ENCODE measurements around the gene GCN1. TPM values are rescaled to one million over a fixed set of nuclear protein-coding genes. Genes with fewer than 3 reads are reported as not detected.

GCN1 gene
- total RNA-seq, 2 experiments from 2014 or later = 217 to 343 TPM

DNA sequence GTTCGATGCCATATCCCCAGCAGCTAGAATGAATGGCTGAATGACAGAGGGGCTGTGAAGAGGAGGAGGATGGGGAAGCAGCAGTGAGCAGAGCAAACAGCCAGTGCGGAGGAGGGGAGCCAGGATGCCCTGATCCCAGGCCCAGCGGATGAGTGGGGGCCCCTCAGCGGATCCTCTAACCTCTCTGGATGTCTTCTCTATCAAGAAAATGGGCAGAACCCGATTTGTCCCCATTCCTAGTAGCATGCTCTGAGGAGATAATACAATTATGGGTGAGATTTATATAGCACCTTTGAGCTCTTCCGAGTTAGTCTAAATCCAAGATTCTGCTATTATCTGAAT is 36.4 kb upstream of the GCN1 start:
- peak overlapping the region; percentile 25 for H3K4me2 ChIP-seq (ENCODE audit: low read length)
- H3K9me2 ChIP-seq (ENCODE audit: insufficient read depth, low read length) = no peaks in the 10 kb centered on the region
- no peaks in the 10 kb centered on the region for H3K9me3 ChIP-seq (ENCODE audit: low read length)
- DNase-seq (ENCODE audit: low spot score) = no peak
- H3K36me3 ChIP-seq (ENCODE audit: insufficient read depth, low read length) = no peaks in the 10 kb centered on the region
- no peaks in the 10 kb centered on the region for H3K79me2 ChIP-seq (ENCODE audit: insufficient read depth, low read depth, low read length)
- peak overlapping the region; percentile 20 for H3K27ac ChIP-seq (ENCODE audit: low read depth, low read length, poor library complexity, severe bottlenecking)
- intact Hi-C loops (cut with micrococcal nuclease; ENCODE audit: unreplicated experiment) = no loop called here
- H3K4me1 ChIP-seq (ENCODE audit: insufficient read depth, low read length, poor library complexity, severe bottlenecking) = peaks cover 57% of the 10 kb centered on the region
- POLR2A ChIA-PET = interaction anchor here (0.6 to 1.4 kb wide), 6 partner anchors 19 to 62 kb away, joined by 3 to 10 read pairs (median 4); partner anchors contain the start of genes RNU4-1, RNU4-2 and RPLP0
- H2AFZ ChIP-seq (ENCODE audit: low read length) = no peak overlapping the region
- no peak for TF ChIP-seq EZH2phosphoT487 (IDR thresholded peaks at IDR 0.05; ENCODE audit: borderline replicate concordance, low read depth, low read length)
- TF ChIP-seq, protein P1, sequence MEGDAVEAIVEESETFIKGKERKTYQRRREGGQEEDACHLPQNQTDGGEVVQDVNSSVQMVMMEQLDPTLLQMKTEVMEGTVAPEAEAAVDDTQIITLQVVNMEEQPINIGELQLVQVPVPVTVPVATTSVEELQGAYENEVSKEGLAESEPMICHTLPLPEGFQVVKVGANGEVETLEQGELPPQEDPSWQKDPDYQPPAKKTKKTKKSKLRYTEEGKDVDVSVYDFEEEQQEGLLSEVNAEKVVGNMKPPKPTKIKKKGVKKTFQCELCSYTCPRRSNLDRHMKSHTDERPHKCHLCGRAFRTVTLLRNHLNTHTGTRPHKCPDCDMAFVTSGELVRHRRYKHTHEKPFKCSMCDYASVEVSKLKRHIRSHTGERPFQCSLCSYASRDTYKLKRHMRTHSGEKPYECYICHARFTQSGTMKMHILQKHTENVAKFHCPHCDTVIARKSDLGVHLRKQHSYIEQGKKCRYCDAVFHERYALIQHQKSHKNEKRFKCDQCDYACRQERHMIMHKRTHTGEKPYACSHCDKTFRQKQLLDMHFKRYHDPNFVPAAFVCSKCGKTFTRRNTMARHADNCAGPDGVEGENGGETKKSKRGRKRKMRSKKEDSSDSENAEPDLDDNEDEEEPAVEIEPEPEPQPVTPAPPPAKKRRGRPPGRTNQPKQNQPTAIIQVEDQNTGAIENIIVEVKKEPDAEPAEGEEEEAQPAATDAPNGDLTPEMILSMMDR (conservative IDR thresholded peaks at IDR 0.05; ENCODE audit: low read length) = no peak
- no peak overlapping the region for H3K4me3 ChIP-seq (ENCODE audit: low read depth, low read length, poor library complexity, severe bottlenecking)
- H4K20me1 ChIP-seq (ENCODE audit: insufficient read depth, low read length) = no peaks in the 10 kb centered on the region
- CTCF ChIA-PET (ENCODE audit: unreplicated experiment) = interaction anchor here (0.7 to 1.0 kb wide), 4 partner anchors 10 to 260 kb away, joined by 3 to 5 read pairs (median 4); partner anchors contain the start of gene PXN
- BruUV-seq (replicated peaks) = no TSS peak

- Histone ChIP-seq H4K20me1 (ENCODE audit: insufficient read depth, low read length) (no peaks in the 10 kb centered on the region), H3K79me2 (ENCODE audit: insufficient read depth, low read depth, low read length) (no peaks in the 10 kb centered on the region), H3K4me1 (ENCODE audit: insufficient read depth, low read length, poor library complexity, severe bottlenecking) (peaks cover 62% of the 10 kb centered on the region), H3K27ac (ENCODE audit: low read depth, low read length, poor library complexity, severe bottlenecking) (no peak overlapping the region), H3K9me3 (ENCODE audit: low read length) (no peaks in the 10 kb centered on the region), H3K4me3 (ENCODE audit: low read depth, low read length, poor library complexity, severe bottlenecking) (no peak overlapping the region), H2AFZ (ENCODE audit: low read length) (no peak overlapping the region), H3K9me2 (ENCODE audit: insufficient read depth, low read length) (no peaks in the 10 kb centered on the region), H3K4me2 (ENCODE audit: low read length) (peak overlapping the region; percentile 25; the same call in 1 of the 2 replicates), H3K36me3 (ENCODE audit: insufficient read depth, low read length) (no peaks in the 10 kb centered on the region)
- intact Hi-C loops (cut with micrococcal nuclease; ENCODE audit: unreplicated experiment) = no loop called here
- TF ChIP-seq, protein P1 (conservative IDR thresholded peaks at IDR 0.05; ENCODE audit: low read length) = no peak
- TF ChIP-seq EZH2phosphoT487 (IDR thresholded peaks at IDR 0.05; ENCODE audit: borderline replicate concordance, low read depth, low read length) = no peak
- ChIA-PET CTCF (ENCODE audit: unreplicated experiment) (interaction anchor here (0.7 to 1.0 kb wide), 5 partner anchors 10 to 261 kb away, joined by 3 to 5 read pairs (median 4); partner anchors contain the start of genes PXN and RPLP0), POLR2A (interaction anchor here (0.7 to 4.7 kb wide), 6 partner anchors 19 to 63 kb away, joined by 3 to 24 read pairs (median 5); partner anchors contain the start of genes PXN, RNU4-1 and RNU4-2)
- DNase-seq (ENCODE audit: low spot score) = no peak
- BruUV-seq (replicated peaks) = no TSS peak
These were observed 35.9 kb upstream of the GCN1 start for GRCh38 chr12:120230326-120230973.

Data from OCI-LY7 (cell line).